Keratinocyte (primary cell): ENCODE results near the gene GLCE. TPM values are rescaled to one million over a fixed set of nuclear protein-coding genes. Genes with fewer than 3 reads are reported as not detected.

Experiments used
- DNase-seq: peaks from one replicate; pipeline ENCODE4 v3.0.0-alpha.2; 2011; ENCODE audit warnings: low read depth, missing footprints, low spot score
- FAIRE-seq: peaks from 2 replicates; lab custom pipeline; 2011; peaks lifted over from hg19 to GRCh38; lab: Jason Lieb, UNC
- H2AFZ ChIP-seq: 2 replicates; pipeline ENCODE4 v1.6.0; 2012; ENCODE audit warnings: low read length, control low read depth, inconsistent platforms; ENCODE audit not compliant: control insufficient read depth
- H3K27ac ChIP-seq: 2 replicates; pipeline ENCODE4 v1.5.1; 2011; ENCODE audit warnings: low read length; ENCODE audit not compliant: control insufficient read depth, insufficient read depth
- H3K27me3 ChIP-seq: 3 replicates; pipeline ENCODE4 v1.6.0; 2011; ENCODE audit warnings: low read length; ENCODE audit not compliant: control insufficient read depth, insufficient read depth; ENCODE audit errors: extremely low read depth
- H3K36me3 ChIP-seq, 2 experiments: 2 replicates in 1 of 2; 3 replicates in 1 of 2; pipeline ENCODE4 v1.5.1; 2011; ENCODE audit warnings: low read length in 2 of 2, mild to moderate bottlenecking in 1 of 2; ENCODE audit not compliant: control insufficient read depth in 2 of 2, insufficient read depth in 2 of 2; ENCODE audit errors: extremely low read depth in 1 of 2
- H3K4me1 ChIP-seq: 3 replicates; pipeline ENCODE4 v1.5.1; 2011; ENCODE audit warnings: low read length; ENCODE audit not compliant: control insufficient read depth, insufficient read depth; ENCODE audit errors: extremely low read depth
- H3K4me2 ChIP-seq: 3 replicates; pipeline ENCODE4 v1.6.0; 2011; ENCODE audit warnings: low read depth, low read length; ENCODE audit not compliant: control insufficient read depth, insufficient read depth; ENCODE audit errors: extremely low read depth
- H3K4me3 ChIP-seq, 3 experiments: fragments of 200-600 bp in 1 of 3; sonication (generic) in 1 of 3; 2 replicates in 2 of 3; 3 replicates in 1 of 3; pipeline ENCODE4 v1.5.1; 2011 to 2016; ENCODE audit warnings: low read length in 3 of 3, mild to moderate bottlenecking in 3 of 3, control low read depth in 2 of 3, inconsistent platforms in 1 of 3, low read depth in 1 of 3, mixed read lengths in 1 of 3, mixed run types in 1 of 3, moderate library complexity in 1 of 3; ENCODE audit not compliant: control insufficient read depth in 2 of 3, insufficient read depth in 2 of 3; ENCODE audit errors: extremely low read depth in 1 of 3
- H3K79me2 ChIP-seq: 2 replicates; pipeline ENCODE4 v1.6.0; 2012; ENCODE audit warnings: low read length; ENCODE audit not compliant: control insufficient read depth, insufficient read depth
- H3K9ac ChIP-seq: 3 replicates; pipeline ENCODE4 v1.6.0; 2011; ENCODE audit warnings: low read length; ENCODE audit not compliant: control insufficient read depth, insufficient read depth; ENCODE audit errors: extremely low read depth
- H3K9me1 ChIP-seq: 3 replicates; pipeline ENCODE4 v1.6.0; 2011; ENCODE audit warnings: low read length; ENCODE audit not compliant: control insufficient read depth, insufficient read depth; ENCODE audit errors: extremely low read depth
- H3K9me3 ChIP-seq: 2 replicates; pipeline ENCODE4 v1.5.1; 2012; ENCODE audit warnings: low read depth, low read length; ENCODE audit not compliant: control insufficient read depth
- H4K20me1 ChIP-seq: 3 replicates; pipeline ENCODE4 v1.6.0; 2011; ENCODE audit warnings: low read length; ENCODE audit not compliant: control insufficient read depth, insufficient read depth; ENCODE audit errors: extremely low read depth
- EZH2 ChIP-seq: IDR thresholded peaks from one replicate; pipeline ENCODE4 v1.6.1; 2012; ENCODE audit warnings: inconsistent platforms, mild to moderate bottlenecking, low read length, moderate library complexity
- dilution Hi-C: fragments of 300-500 bp; cut with MboI; formaldehyde crosslinking; loops from one replicate; pipeline ENCODE4 v1.7.0; 2020; ENCODE audit warnings: low sequenced_read_pairs; ENCODE audit not compliant: extremely low pct_ligation_motif_present
- polyA plus RNA-seq, 5 experiments: library from polyadenylated mRNA; depleted of rRNA in 3 of 5; stranded (reverse) in 3 of 5; stranded (forward) in 1 of 5; unstranded in 1 of 5; fragments of >200 nt; gene quantifications; 1 replicate in 1 of 5; 2 replicates in 3 of 5; 3 replicates in 1 of 5; pipeline versions ENCODE4 v1.2.1 to v1.2.3, GENCODE V29; 2011 to 2012; ENCODE audit warnings: missing spikeins in 2 of 5, low read depth in 1 of 5, low replicate concordance in 1 of 5
- TF ChIP-seq, protein P1 (sequence below), 3 experiments: IDR thresholded peaks in 1 of 3; conservative IDR thresholded peaks in 1 of 3; optimal IDR thresholded peaks in 1 of 3; 2 replicates in 2 of 3; 3 replicates in 1 of 3; pipeline versions ENCODE3 to v1.5.1; 2011; ENCODE audit warnings: low read length in 3 of 3, mild to moderate bottlenecking in 3 of 3, moderate library complexity in 2 of 3, control low read depth in 1 of 3, inconsistent platforms in 1 of 3; ENCODE audit not compliant: insufficient read depth in 2 of 3; ENCODE audit errors: extremely low read depth in 1 of 3

GLCE gene
- polyA plus RNA-seq, 1 donor (not counting 4 experiments of a cell fraction or from before 2014, with no cell fraction given) = 16.3 TPM

DNA sequence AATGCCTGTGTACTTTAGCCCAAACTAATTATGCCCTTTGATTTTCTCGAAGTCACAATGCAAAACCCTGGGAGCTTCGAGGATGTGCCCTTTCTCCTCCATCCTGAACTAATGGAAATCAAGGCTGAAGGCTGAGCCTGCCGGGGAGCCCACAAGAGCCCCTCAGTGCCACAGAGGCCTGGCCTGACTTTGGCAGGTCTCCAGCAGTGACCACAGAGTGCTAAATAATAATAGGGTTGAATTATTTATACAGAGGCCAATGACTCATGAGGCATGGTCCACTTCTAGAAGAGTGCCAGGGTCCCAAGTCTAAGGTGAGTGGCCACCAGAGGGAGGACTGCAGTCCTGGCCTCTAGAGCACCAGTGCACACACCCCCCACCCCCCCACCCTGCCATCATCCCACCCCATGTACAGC lies 19.1 kb upstream of the GLCE start:
- Histone ChIP-seq H3K36me3 (no peaks in the 10 kb centered on the region), H3K4me1 (no peaks in the 10 kb centered on the region), H3K27ac (no peak overlapping the region), H2AFZ (no peak overlapping the region), H4K20me1 (no peaks in the 10 kb centered on the region), H3K27me3 (peaks cover 30% of the 10 kb centered on the region), H3K9ac (no peak overlapping the region), H3K4me3 (no peak overlapping the region), H3K9me1 (no peaks in the 10 kb centered on the region), H3K9me3 (no peaks in the 10 kb centered on the region), H3K79me2 (no peaks in the 10 kb centered on the region), H3K4me2 (no peak overlapping the region)
- no peak for DNase-seq
- TF ChIP-seq EZH2 = no peak
- TF ChIP-seq, protein P1, sequence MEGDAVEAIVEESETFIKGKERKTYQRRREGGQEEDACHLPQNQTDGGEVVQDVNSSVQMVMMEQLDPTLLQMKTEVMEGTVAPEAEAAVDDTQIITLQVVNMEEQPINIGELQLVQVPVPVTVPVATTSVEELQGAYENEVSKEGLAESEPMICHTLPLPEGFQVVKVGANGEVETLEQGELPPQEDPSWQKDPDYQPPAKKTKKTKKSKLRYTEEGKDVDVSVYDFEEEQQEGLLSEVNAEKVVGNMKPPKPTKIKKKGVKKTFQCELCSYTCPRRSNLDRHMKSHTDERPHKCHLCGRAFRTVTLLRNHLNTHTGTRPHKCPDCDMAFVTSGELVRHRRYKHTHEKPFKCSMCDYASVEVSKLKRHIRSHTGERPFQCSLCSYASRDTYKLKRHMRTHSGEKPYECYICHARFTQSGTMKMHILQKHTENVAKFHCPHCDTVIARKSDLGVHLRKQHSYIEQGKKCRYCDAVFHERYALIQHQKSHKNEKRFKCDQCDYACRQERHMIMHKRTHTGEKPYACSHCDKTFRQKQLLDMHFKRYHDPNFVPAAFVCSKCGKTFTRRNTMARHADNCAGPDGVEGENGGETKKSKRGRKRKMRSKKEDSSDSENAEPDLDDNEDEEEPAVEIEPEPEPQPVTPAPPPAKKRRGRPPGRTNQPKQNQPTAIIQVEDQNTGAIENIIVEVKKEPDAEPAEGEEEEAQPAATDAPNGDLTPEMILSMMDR (optimal IDR thresholded peaks at IDR 0.05 in 1 of 3, IDR thresholded peaks at IDR 0.05 in 1 of 3, conservative IDR thresholded peaks at IDR 0.05 in 1 of 3; ENCODE audit: extremely low read depth in 1 of 3, insufficient read depth in 2 of 3, low read length in 3 of 3) = no peak
- FAIRE-seq = no peak
- dilution Hi-C loops = loop anchor here (5.0 kb wide), 1 partner anchor 54 kb away; no protein-coding TSS in a partner anchor

DNA sequence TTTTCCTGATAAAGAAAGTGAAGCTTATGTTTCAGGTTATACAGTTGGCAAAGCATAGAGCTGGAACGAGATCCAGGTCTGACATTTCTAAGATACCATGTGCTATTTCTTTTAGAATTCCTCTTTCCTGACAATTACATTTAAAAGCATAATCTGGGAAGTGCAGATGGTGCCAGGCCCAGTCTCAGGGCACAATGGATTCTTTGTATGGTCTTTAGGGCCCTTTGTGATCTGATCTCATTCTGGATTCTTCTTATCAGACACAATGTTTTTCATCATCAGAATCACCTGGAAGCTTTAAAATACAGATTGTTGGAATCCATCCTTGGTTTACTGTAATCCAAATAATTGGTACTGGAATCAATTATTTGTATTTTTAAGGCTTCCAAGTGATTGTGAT lies 18.6 kb upstream of the GLCE start:
- H3K4me1 ChIP-seq = no peaks in the 10 kb centered on the region
- H3K9me3 ChIP-seq = no peaks in the 10 kb centered on the region
- FAIRE-seq (no peak), DNase-seq (no peak)
- H3K4me2 ChIP-seq = no peak overlapping the region
- H2AFZ ChIP-seq = no peak overlapping the region
- no peak overlapping the region for H3K27ac ChIP-seq
- no peak overlapping the region for H3K4me3 ChIP-seq
- dilution Hi-C loops = loop anchor here (5.0 kb wide), 1 partner anchor 55 kb away; no protein-coding TSS in a partner anchor
- H3K36me3 ChIP-seq = no peaks in the 10 kb centered on the region
- TF ChIP-seq, protein P1 (optimal IDR thresholded peaks at IDR 0.05 in 1 of 3, IDR thresholded peaks at IDR 0.05 in 1 of 3, conservative IDR thresholded peaks at IDR 0.05 in 1 of 3; ENCODE audit: extremely low read depth in 1 of 3, insufficient read depth in 2 of 3, low read length in 3 of 3) = no peak
- no peak for TF ChIP-seq EZH2
- no peak overlapping the region for H3K9ac ChIP-seq
- no peaks in the 10 kb centered on the region for H3K9me1 ChIP-seq
- peaks cover 28% of the 10 kb centered on the region for H3K27me3 ChIP-seq
- H3K79me2 ChIP-seq = no peaks in the 10 kb centered on the region
- H4K20me1 ChIP-seq = no peaks in the 10 kb centered on the region
